Measurements from ENCODE around the gene IL2RA. TPM values are rescaled to one million over a fixed set of nuclear protein-coding genes. Genes with fewer than 3 reads are reported as not detected.

Gene IL2RA
- total and polyA plus RNA-seq, 2 experiments from 2014 or later = not detected

- TF ChIP-seq CREB1 (CRISPR knock-in tag; IDR thresholded peaks at IDR 0.05; ENCODE audit: low read depth) = no peak
- no peak for TF ChIP-seq REST (IDR thresholded peaks at IDR 0.05; ENCODE audit: unreplicated experiment)
- no peak for TF ChIP-seq POLR2AphosphoS5 (IDR thresholded peaks at IDR 0.05; ENCODE audit: low read depth)
- no peak for TF ChIP-seq EZH2 (IDR thresholded peaks at IDR 0.05; ENCODE audit: low read depth, unreplicated experiment)
- TF ChIP-seq NANOG (IDR thresholded peaks at IDR 0.05; ENCODE audit: borderline replicate concordance) = no peak
- no peak for TF ChIP-seq ETS1 (IDR thresholded peaks at IDR 0.05)
- TF ChIP-seq CTCF (conservative IDR thresholded peaks at IDR 0.05; ENCODE audit: low read depth in 2 of 2) = no peak
- no peak for TF ChIP-seq EZH2phosphoT487 (IDR thresholded peaks at IDR 0.05; ENCODE audit: unreplicated experiment)
- no peak for TF ChIP-seq ZNF114 (CRISPR knock-in tag; IDR thresholded peaks at IDR 0.05)
- no peak for TF ChIP-seq STAT1 (IDR thresholded peaks at IDR 0.05; ENCODE audit: unreplicated experiment)
- TF ChIP-seq JUNB (IDR thresholded peaks at IDR 0.05; ENCODE audit: unreplicated experiment) = no peak
Observed at GRCh38 chr10:6049031-6049400, 13.2 kb downstream of the IL2RA start (continued).

DNA sequence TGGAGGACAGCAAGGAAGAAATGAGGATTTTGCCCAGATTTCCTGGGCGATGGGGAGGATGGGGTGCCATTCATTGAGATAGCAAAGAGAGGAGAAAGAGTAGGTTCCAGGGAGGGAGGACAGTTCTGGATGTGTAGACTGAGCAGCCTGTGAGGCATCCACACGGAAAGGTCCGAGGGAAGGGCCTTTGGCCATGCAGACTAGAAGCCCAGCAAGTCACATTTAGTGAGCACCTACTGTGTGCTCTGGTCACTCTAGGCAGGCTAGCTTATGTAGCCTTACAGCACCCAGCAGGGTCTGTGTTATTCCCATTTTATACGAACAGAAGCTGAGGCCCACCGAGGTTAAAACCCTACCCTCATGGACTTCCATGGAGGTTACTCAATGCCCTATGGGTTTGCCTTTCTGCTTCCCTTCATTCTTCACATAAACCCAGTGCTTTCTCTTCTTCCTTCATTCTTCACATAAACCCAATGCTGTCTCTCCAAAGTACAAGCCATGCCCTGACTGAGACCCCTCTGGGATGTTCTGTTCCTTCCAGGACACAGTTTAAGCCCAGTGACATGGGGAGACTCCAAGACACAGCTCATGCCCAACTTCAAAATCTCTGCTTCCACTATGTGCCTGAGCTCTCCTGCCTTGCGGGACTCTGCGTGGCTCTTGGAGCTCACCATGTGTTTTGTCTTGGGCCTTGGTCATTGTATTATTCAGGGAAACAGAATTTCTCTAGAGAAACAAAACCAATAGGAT lies 13.7 kb downstream of the IL2RA start:
- Histone ChIP-seq H3K4me2 (no peak overlapping the region), H3K27ac (ENCODE audit: low read depth) (no peak overlapping the region), H3K4me3 (no peak overlapping the region), H3K9me2 (ENCODE audit: insufficient read depth) (no peaks in the 10 kb centered on the region), H3K79me2 (replicated peaks; ENCODE audit: insufficient read depth) (no peaks in the 10 kb centered on the region), H2AFZ (no peak overlapping the region), H3K36me3 (ENCODE audit: insufficient read depth) (no peaks in the 10 kb centered on the region), H4K20me1 (replicated peaks; ENCODE audit: insufficient read depth) (no peaks in the 10 kb centered on the region), H3K27me3 (ENCODE audit: insufficient read depth) (no peaks in the 10 kb centered on the region), H3F3A (replicated peaks; ENCODE audit: low read depth) (no peaks in the 10 kb centered on the region), H3K4me1 (ENCODE audit: insufficient read depth) (no peaks in the 10 kb centered on the region)
- no peak for TF ChIP-seq NANOG (IDR thresholded peaks at IDR 0.05; ENCODE audit: borderline replicate concordance)
- TF ChIP-seq ZNF114 (CRISPR knock-in tag; IDR thresholded peaks at IDR 0.05) = no peak
- TF ChIP-seq STAT1 (IDR thresholded peaks at IDR 0.05; ENCODE audit: unreplicated experiment) = no peak
- TF ChIP-seq POLR2AphosphoS5 (IDR thresholded peaks at IDR 0.05; ENCODE audit: low read depth) = no peak
- no peak overlapping the region for H3K27ac Mint-ChIP-seq
- H3K9me3 Mint-ChIP-seq = no peaks in the 10 kb centered on the region
- H3K4me1 Mint-ChIP-seq = peaks cover 4% of the 10 kb centered on the region; the same call in 1 of the 3 replicates
- DNase-seq (ENCODE audit: low spot score) (no peak), ATAC-seq (no peak)
- no peaks in the 10 kb centered on the region for H3K36me3 Mint-ChIP-seq (ENCODE audit: low read depth)
- no peak overlapping the region for H3K4me3 Mint-ChIP-seq
- H3K27me3 Mint-ChIP-seq (ENCODE audit: insufficient read depth, low read depth, poor library complexity) = peaks cover 13% of the 10 kb centered on the region

Data from GM23338 (cell line).